GM19372 (cell line): ENCODE measurements around the gene ZNF423.

ENCODE experiments used
- ATAC-seq: cut with Tn5 transposase; IDR thresholded peaks from one replicate; pipeline ENCODE4 v1.9.1; 2021; ENCODE audit warnings: mild to moderate bottlenecking, low read depth, moderate library complexity; ENCODE audit not compliant: unreplicated experiment

The ZNF423 gene

GRCh38 chr16:49795513-49795912 lies 60.4 kb downstream of the ZNF423 start:
- ATAC-seq = no peak

- no peak for ATAC-seq
Observed at GRCh38 chr16:49793244-49793643, 62.7 kb downstream of the ZNF423 start.

- ATAC-seq = no peak
Observed at GRCh38 chr16:49789616-49790015, 66.3 kb downstream of the ZNF423 start.

GRCh38 chr16:49788986-49789385 lies 66.9 kb downstream of the ZNF423 start:
- ATAC-seq = no peak

- ATAC-seq = no peak
Observed at GRCh38 chr16:49788572-49788971, 67.3 kb downstream of the ZNF423 start.

- no peak for ATAC-seq
Observed at GRCh38 chr16:49786926-49787557, 68.9 kb downstream of the ZNF423 start.

GRCh38 chr16:49785970-49786369 lies 69.9 kb downstream of the ZNF423 start:
- no peak for ATAC-seq

- ATAC-seq = no peak
Observed at GRCh38 chr16:49782405-49782804, 73.5 kb downstream of the ZNF423 start.

GRCh38 chr16:49781401-49781800 lies 74.5 kb downstream of the ZNF423 start:
- no peak for ATAC-seq

- no peak for ATAC-seq
Observed at GRCh38 chr16:49780433-49780832, 75.5 kb downstream of the ZNF423 start.

GRCh38 chr16:49779979-49780378 lies 75.9 kb downstream of the ZNF423 start:
- ATAC-seq = no peak

- ATAC-seq = no peak
Observed at GRCh38 chr16:49778202-49778930, 77.5 kb downstream of the ZNF423 start.

GRCh38 chr16:49776734-49777133 lies 79.2 kb downstream of the ZNF423 start:
- no peak for ATAC-seq

- no peak for ATAC-seq
Observed at GRCh38 chr16:49776085-49776595, 79.8 kb downstream of the ZNF423 start.

GRCh38 chr16:49775581-49775980 lies 80.3 kb downstream of the ZNF423 start:
- no peak for ATAC-seq

GRCh38 chr16:49775018-49775417 lies 80.9 kb downstream of the ZNF423 start:
- no peak for ATAC-seq

- ATAC-seq = no peak
Observed at GRCh38 chr16:49773534-49774475, 82.1 kb downstream of the ZNF423 start.

- no peak for ATAC-seq
Observed at GRCh38 chr16:49767998-49768397, 87.9 kb downstream of the ZNF423 start.

- no peak for ATAC-seq
Observed at GRCh38 chr16:49767414-49767813, 88.5 kb downstream of the ZNF423 start.

- no peak for ATAC-seq
Observed at GRCh38 chr16:49766225-49766624, 89.7 kb downstream of the ZNF423 start.

- no peak for ATAC-seq
Observed at GRCh38 chr16:49763826-49764225, 92.1 kb downstream of the ZNF423 start.
